ENCODE results near the gene DCLRE1A.
"Not testable (repeated sequence)": the region's sequence is repeated elsewhere in the genome, so short reads cannot be mapped to it uniquely, and the experiment has no call there.

Gene DCLRE1A

DNA sequence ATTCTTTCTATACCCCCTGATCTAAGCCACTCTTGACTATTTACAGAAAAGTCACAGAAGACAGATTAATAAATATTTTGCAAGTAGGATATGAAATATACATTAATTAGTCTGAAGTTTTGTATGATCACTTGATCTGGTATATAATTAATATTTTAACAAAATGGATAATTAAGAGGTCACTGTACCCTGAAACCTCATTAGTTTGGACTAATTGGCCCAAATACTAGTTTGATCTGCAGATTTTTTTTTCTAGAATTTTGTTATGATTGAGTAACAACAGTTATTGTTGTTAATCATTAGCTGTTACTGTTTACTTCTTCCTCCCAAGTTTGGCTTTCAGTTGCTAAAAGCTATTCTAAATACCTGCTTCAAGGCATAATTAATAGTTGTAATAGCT lies 3.3 kb upstream of the DCLRE1A start:
- no peak for DNase-seq

- DNase-seq, result no peak
Measured at GRCh38 chr10:113856563-113856962, 2.7 kb upstream of the DCLRE1A start.

- DNase-seq, result no peak
Measured at GRCh38 chr10:113854761-113855588, 1.1 kb upstream of the DCLRE1A start.

DNA sequence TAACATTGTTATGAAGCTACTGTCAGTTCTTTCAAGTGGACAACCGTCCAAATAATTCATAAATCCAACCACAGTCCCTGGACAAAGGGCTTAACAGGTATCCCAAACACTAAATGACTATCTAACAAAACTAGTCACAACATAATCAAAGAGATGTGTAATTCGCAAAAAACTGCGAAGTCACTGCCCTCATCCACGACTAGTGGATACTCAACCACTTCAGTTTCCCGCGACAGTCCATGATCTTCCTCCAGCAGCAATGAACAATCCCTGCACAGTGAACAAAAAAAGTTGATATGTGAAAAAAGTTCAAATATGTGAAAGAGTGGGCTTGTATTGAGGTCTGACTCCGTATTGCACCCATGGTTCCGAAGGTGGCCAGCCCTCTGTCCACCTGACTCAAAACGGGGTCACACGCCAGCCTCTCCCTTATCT lies 287 bp downstream of the DCLRE1A start:
- no peak for DNase-seq

- DNase-seq, result no peak
Measured at GRCh38 chr10:113849946-113850345, 3.9 kb downstream of the DCLRE1A start.

DNA sequence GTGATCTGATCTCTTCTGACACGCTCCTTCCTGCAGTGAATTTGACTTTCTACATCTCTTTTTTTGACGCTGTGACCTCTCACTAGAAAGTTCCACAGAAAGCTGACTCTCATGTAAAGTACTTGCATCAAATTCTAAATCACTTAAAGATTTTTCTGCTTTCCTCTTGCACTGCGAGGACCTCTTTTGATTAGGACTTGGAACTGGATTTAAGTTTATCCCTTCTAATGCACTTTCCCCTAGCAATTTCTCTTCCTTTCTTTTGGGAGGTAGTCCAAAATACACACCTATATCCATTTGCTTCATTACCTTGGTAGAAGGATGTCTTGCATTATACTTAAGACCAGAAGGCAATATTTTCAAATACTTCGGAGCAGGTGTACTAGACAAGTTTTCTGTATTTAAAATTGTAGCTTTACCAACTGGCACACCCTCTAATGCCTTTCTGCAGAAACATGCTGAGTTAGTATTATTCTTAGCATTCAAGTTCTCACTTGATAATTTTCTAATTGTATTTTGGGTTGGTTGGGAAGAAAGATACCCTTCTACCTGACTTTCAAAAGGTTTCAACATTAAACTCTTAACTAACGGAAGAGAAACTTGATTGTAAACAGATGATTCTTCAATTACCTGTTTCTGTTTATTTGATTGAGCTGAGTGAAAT lies 4.6 kb downstream of the DCLRE1A start:
- DNase-seq, result no peak

DNA sequence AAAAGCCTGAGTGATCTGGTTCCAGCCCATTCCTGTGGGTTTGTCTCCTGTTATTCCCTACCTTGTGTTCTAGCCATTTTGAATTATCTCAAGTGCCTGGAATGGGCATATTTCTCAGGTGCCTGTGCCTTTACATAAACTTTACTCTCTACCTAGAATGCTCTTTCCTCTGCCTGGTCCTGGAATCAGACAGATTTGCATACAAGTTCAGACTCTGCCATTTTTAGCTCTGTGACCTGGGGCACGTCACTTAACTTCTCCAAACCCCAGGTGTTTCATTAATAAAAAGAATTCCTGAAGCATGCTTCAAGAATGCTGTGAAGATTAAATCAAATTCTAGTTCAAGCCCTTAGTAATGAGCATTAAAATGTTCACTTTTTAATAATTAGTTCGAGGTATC lies 7.8 kb downstream of the DCLRE1A start:
- DNase-seq, result no peak

- DNase-seq, result peak; percentile 51
Measured at GRCh38 chr10:113843972-113844485, 9.9 kb downstream of the DCLRE1A start.

GRCh38 chr10:113842171-113842570 lies 11.7 kb downstream of the DCLRE1A start:
- DNase-seq, result no peak

- DNase-seq, result not testable (repeated sequence)
Measured at GRCh38 chr10:113828567-113828966, 25.3 kb downstream of the DCLRE1A start.

- DNase-seq, result no peak
Measured at GRCh38 chr10:113825791-113826190, 28.1 kb downstream of the DCLRE1A start.

- DNase-seq, result no peak
Measured at GRCh38 chr10:113823389-113823788, 30.5 kb downstream of the DCLRE1A start.

GRCh38 chr10:113822174-113822573 lies 31.7 kb downstream of the DCLRE1A start:
- DNase-seq, result no peak

DNA sequence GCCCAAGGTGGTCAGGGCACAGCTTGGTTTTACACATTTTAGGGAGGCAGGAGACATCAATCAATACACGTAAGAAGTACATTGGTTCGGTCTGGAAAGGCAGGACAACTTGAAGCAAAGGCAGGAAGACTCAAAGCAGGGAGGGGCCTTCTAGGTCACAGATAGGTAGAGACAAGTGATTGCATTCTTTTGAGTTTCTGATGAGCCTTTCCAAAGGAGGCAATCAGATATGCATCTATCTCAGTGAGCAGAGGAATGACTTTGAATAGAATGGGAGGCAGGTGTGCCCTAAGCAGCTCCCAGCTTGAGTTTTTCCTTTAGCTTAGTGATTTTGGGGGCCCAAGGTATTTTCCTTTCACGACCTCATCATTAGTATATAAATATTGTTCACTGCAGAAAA lies 32.6 kb downstream of the DCLRE1A start:
- not testable (repeated sequence) for DNase-seq

DNA sequence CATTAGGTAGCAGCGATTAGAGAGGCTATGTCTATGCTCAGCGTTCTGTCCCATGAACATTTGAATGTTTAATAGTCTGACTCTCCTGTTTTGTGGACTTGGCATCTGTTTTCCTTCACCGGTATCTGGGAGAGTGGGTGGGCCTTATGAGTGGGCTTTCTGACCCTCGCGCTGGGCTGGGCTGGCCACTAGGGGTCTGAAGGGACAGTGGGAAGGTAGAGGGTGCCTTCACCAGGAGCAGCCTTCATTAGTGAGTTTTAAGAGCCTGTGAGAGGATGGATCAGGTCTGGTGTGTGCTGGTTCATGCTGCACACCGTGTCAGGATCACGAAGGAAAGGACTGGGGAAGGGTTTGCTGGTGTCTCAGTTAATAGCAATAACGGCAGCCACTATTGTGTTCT lies 33.4 kb downstream of the DCLRE1A start:
- no peak for DNase-seq

DNA sequence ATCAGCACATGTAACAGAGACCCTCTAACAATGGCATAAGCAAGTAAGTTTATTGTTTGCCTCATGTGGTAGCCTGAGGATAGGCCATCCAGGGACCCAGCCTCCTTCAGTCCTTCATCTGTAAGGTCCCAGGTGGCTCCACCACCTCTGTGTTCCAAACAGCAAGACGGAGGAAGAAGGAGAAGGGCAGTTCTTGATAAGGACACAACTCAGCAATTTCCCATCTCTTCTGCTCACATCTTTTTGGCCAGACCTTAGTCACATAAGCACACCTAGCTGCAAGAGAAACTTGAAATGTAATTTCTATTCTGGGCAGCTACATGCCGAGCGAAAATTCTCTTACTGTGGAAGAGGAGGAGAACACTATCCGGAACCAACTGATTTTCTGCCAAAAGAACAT lies 33.9 kb downstream of the DCLRE1A start:
- no peak for DNase-seq

DNA sequence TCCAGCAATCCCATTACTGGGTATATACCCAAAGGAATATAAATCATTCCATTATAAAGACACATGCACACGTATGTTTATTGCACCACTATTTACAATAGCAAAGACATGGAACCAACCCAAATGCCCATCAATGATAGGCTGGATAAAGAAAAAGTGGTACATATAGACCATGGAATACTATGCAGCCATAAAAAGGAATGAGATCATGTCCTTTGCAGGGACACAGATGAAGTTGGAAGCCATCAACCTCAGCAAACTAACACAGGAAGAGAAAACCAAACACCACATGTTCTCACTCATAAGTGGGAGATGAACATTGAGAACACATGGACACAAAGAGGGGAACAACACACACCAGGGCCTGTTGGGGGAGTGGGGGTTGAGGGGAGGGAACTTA lies 39.2 kb downstream of the DCLRE1A start:
- DNase-seq, result not testable (repeated sequence)

DNA sequence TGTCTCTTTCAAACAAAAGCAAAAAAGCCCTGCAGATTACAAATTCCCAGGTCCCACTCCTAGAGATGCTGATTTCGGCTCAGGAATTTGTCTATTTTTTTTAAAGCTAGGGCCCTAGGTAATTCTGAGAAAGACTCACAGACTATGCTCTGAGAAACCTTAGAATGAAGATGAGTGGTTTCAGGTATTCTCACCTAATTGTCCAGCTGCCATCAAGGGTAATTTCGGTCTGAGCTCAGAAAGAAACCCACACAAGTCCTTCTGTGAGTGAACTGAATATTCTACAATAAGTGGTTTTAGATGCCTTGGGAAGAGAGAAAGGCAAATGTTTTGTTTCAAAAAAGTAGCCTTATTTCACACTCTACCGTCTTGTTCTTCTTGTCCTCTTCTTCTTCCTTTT lies 45.7 kb downstream of the DCLRE1A start:
- DNase-seq, result no peak

GRCh38 chr10:113806503-113806902 lies 47.4 kb downstream of the DCLRE1A start:
- no peak for DNase-seq

DNA sequence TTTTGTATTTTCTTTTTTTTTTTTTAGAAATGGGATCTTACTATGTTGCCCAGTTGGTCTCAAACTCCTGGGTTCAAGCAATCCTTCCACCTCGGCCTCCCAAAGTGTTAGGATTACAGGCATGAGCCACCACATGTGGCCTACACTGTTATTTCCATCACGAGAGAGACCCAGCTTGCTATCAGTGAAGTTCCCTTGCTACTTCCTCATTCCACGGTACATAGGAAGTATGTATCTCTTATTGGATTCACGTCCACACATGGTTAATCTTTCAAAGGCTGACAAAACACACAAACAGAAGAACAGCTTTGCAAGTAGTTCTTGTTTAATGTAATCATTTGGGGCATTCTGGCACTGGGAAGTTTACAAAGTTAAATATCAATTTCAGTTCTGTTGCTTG lies 50.9 kb downstream of the DCLRE1A start:
- DNase-seq, result no peak

DNA sequence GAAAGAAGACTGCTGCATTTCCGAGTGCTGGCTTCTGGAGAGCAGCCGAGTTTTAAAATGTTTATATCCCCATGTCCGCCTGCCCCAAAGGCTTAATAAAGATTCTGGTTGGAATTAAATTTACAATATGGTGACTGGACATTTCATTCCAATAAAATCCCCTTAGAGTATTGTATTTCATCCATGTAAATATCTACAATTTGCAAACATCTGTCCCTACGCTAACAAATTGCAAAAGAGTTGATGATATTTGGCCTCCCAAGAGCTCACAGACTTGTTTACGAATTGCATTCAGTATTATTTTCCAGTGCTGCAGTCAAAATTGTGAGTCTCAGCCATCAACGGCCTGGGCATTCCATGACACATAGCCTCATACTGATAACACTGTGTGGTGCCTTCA lies 52.3 kb downstream of the DCLRE1A start:
- DNase-seq, result no peak

DNA sequence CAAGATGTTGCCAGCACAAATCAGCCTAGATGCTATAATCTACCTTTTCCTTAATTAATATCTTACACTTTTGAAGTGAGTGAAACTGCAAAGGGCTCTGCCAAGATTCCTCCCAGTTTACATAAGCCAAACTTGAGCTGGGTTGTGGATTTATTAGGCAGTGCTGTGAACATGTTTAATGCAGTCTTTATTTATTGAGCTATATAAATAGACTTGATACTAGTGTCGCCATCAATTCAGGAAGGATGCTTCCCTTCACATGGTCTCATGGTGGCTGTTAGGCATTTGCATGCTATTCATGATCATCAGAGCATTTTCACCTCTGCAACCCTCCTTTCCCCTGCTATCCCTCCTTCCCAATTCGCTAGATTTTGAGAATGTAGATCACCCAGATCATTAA lies 62.2 kb downstream of the DCLRE1A start:
- no peak for DNase-seq

GRCh38 chr10:113788604-113789083 lies 65.2 kb downstream of the DCLRE1A start:
- peak; percentile 9 for DNase-seq
